CD4-positive, alpha-beta T cell treated with Interleukin-15 for 1 hour (primary cell): Measurements from ENCODE around the gene CCDC66.

Source experiments
- DNase-seq: peaks from one replicate; pipeline ENCODE4 v3.0.0-alpha.2; 2020

The CCDC66 gene

DNA sequence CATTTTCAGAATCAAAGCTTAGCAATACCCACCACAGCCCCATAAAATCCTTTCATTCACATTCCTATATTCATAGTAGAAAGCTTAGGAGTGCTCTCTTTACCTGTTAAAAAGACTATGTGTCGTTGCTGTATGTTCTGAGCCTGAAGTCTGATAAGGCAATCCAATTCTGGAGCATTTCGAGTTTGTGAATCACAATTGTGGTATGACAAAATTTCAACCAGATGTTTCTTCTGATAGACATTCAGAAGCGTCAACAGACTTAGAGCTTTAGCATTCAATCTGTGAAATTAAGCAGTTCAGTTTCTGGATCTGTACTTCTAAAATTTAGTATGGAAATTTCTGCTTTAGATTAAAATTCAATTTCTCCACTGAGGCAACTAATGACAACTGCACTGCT is 67.8 kb downstream of the CCDC66 start:
- DNase-seq = no peak

- DNase-seq = no peak
Measured at GRCh38 chr3:56629047-56629446, 72.1 kb downstream of the CCDC66 start.

DNA sequence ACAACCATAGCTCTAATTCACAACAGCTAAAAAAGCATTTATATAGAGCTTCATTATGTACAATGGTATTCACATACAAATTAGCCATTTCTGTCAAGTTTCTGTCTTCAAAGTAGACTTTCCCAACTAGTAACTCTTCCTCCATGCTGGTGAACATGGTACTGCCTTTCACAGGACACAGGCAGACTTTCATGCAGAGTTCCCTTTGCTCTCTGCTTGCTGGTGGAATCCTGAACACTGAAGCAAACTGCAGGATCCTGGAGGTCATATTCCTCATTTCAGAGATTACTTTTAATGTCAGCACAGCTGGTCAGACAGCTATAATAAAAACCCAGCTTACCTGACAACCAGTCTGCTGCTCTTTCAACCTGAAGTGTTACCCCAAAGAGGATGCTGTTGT is 72.5 kb downstream of the CCDC66 start:
- no peak for DNase-seq

DNA sequence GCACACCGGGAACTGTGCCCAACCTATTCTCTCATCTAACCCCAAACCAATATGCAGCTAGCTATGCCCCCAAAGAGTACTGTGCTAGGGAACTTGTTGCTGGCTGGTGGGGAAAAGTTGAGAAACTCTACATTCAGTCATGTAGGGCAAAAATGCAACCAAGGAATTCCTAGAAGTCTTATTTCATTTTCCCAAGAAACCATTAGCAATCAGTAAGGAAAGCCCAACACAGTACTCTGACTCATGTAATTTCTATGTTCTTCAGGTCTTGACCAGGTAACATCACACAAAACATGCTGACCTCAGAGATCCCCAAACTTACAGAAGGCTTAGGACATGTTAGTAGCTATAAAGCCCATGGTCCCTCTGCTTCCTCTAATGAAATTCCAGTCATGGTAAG is 74.0 kb downstream of the CCDC66 start:
- DNase-seq = no peak

GRCh38 chr3:56633181-56633580 is 76.2 kb downstream of the CCDC66 start:
- no peak for DNase-seq

GRCh38 chr3:56633602-56634535 is 76.9 kb downstream of the CCDC66 start:
- DNase-seq = no peak

DNA sequence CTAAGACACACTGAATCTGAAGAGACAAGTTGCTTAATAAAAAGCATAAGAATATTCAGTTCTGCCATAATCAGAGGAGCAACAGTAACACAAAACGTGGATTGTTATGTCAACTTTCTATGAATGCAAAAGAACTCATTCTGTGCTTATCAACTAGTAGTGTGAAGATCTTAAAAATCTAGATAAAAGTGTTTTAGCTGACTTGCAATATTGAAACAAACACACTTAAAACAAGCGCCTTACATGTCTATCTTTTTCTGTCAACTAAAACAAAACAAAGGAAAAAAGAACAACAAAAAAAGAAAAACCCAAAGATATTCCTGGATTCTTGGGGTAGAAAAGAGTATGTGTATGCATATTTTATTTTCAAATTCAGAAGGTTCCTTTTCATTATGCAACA is 88.4 kb downstream of the CCDC66 start:
- no peak for DNase-seq

GRCh38 chr3:56654460-56654859 is 97.5 kb downstream of the CCDC66 start:
- no peak for DNase-seq

DNA sequence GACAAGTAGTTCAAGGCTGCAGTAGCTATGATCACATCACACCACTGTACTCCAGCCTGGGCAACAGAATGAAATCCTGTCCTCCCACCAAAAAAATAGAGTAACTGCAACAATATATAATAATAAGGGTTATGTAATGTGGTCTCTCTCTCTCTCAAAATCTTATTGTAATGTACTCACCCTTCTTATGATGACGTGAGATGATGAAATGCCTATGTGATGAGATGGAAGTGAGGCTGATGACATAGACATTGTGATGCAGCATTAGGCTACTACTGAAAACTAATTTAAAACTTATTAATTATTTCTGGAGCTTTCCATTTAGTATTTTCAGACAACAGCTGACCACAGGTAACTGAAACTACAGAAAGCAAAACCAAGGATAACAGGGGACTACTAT is 98.7 kb downstream of the CCDC66 start:
- no peak for DNase-seq

- DNase-seq = no peak
Measured at GRCh38 chr3:56664823-56665222, 107.8 kb downstream of the CCDC66 start.

DNA sequence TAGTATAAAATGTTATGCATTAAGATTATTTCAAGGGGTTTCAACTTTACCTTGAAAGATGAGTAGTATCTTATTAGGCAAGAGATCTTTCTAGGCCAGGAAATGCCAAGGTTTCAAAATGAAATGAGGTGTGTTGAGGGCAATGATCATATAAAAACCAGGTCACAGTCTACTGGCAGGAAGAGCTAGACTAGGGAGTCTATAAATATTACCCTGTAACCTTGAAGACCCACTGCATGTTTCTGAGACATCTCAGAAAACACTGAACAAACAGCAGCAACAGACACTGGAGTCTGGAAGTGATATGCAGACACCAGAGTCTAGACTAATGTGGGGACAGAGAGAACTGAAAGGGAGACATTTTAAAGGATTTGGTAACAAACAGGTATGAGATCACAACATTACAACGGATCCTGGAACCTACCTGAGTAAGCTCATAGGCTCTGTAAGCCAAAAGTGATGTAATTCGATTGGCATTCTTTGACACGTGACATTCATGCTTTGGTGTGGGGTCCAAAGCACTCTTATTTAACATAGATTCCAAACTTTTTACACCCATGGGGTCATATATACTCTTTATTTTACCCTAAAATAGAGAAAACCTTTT is 111.1 kb downstream of the CCDC66 start:
- DNase-seq = no peak
